Hepatocyte (in vitro differentiated cells): Measurements from ENCODE around the gene SLIT1.

Experiments
- CTCF ChIP-seq: fragments of 200-600 bp; sonication (generic); IDR thresholded peaks from 2 replicates; pipeline ENCODE4 v1.5.1; 2016; ENCODE audit warnings: antibody characterized with exemption, mild to moderate bottlenecking; ENCODE audit not compliant: poor library complexity
- EZH2 ChIP-seq: fragments of 200-600 bp; sonication (generic); IDR thresholded peaks from 2 replicates; pipeline ENCODE4 v1.6.1; 2016; ENCODE audit warnings: antibody characterized with exemption, mild to moderate bottlenecking, borderline replicate concordance

- no peak for TF ChIP-seq CTCF
- no peak for TF ChIP-seq EZH2
Measured at GRCh38 chr10:97100657-97101056, 85.1 kb downstream of the SLIT1 start.
